Lower leg skin (tissue), 3 donors: ENCODE data around the gene FAM177B.

Experiments
- CTCF ChIP-seq, 3 donors: fragments of 450-650 bp; IDR thresholded peaks; one replicate each; pipeline ENCODE4 v1.5.1; 2016; ENCODE audit warnings: antibody characterized with exemption in 3 of 3, mild to moderate bottlenecking in 3 of 3, moderate library complexity in 2 of 3
- POLR2A ChIP-seq, 2 donors: fragments of 450-650 bp; IDR thresholded peaks; one replicate each; pipeline ENCODE4 v1.6.1; 2016 to 2017; ENCODE audit warnings: antibody characterized with exemption in 2 of 2, mild to moderate bottlenecking in 1 of 2, moderate library complexity in 1 of 2

- no peak for TF ChIP-seq POLR2A (IDR thresholded peaks at IDR 0.05)
- no peak for TF ChIP-seq CTCF (IDR thresholded peaks at IDR 0.05)
Observed at GRCh38 chr1:222790115-222790514, 53.1 kb downstream of the FAM177B start.
